Left ventricle myocardium inferior (tissue), 1 donor: ENCODE data around the gene PRKCZ. TPM values are rescaled to one million over a fixed set of nuclear protein-coding genes. Genes with fewer than 3 reads are reported as not detected.

ENCODE experiments used
- DNase-seq: peaks from one replicate; pipeline ENCODE4 v3.0.0-alpha.2; 2020
- H3K27ac ChIP-seq: fragments of 200-600 bp; replicated peaks from 2 replicates; pipeline ENCODE4 v1.8.0; 2021
- H3K27me3 ChIP-seq: fragments of 200-600 bp; 2 replicates; pipeline ENCODE4 v1.8.0; 2021; ENCODE audit warnings: low read depth
- H3K36me3 ChIP-seq: fragments of 200-600 bp; 2 replicates; pipeline ENCODE4 v1.8.0; 2021
- H3K4me1 ChIP-seq: fragments of 200-600 bp; 2 replicates; pipeline ENCODE4 v1.8.0; 2021
- H3K4me3 ChIP-seq: fragments of 200-600 bp; 2 replicates; pipeline ENCODE4 v1.8.0; 2021; ENCODE audit warnings: mild to moderate bottlenecking, moderate library complexity
- H3K9me3 ChIP-seq: fragments of 200-600 bp; replicated peaks from 2 replicates; pipeline ENCODE4 v1.8.0; 2021
- intact Hi-C: fragments of 100-400 bp; cut with micrococcal nuclease; formaldehyde crosslinking; loops from one replicate; pipeline ENCODE4 v1.11.0; 2022
- total RNA-seq: library from RNA; stranded (reverse); fragmentation: NEBNext Ultra II Directional; extraction: Animal tissue kit (Norgen Biotek cat#: 25700); gene quantifications from one replicate; pipeline ENCODE4 v1.2.1, GENCODE V29; 2021
- TF ChIP-seq, protein P1 (sequence below): fragments of 200-600 bp; IDR thresholded peaks from 2 replicates; pipeline ENCODE4 v1.8.0; 2021; ENCODE audit warnings: antibody characterized with exemption, mild to moderate bottlenecking, borderline replicate concordance
- donor health status: DM: no; HTN: yes; CAD: no; lungs with severe emphysema.

The PRKCZ gene
- total RNA-seq, 1 donor from 2014 or later = 19.1 TPM

DNA sequence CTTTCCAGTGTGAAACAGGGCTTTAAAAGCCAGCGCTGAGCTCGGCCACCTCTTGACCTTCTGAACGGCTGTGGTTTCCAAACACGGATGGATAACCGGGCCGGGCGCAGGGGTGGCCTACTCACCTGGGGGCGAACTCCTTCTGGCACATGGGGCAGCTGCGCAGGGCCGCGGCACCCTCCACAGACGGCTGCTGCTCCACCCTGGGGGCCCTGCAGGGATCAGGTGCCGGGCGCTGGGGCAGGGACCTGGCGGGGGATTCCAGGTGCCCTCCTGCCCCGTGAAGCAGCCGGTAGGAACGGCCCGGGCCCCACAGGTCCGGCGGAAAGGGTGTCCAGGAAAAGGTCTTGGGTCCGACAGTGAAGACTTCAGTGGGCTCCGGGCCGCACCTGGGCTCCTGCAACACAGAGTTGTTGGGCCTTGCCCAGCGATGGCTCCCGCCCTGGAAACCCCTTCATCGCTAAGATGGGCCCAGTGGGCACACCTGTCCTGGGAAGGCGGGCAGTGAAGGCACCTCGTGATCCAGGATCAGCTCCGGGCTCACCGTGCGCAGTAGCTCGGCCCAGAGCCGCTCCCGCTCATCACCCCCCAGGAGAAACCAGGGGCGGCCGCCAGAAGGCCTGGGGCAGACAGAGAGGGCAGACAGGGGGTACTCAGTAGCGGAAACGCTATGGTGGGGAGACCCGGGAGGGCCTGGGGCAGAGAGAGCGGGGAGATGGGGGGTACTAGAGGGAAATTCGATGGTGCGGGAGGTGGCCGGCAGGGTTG, 143.5 kb downstream of the PRKCZ start:
- Histone ChIP-seq H3K27me3 (no peaks in the 10 kb centered on the region), H3K27ac (peak overlapping the region; percentile 99), H3K36me3 (no peaks in the 10 kb centered on the region), H3K9me3 (no peaks in the 10 kb centered on the region), H3K4me3 (peak overlapping the region; percentile 86), H3K4me1 (peaks cover 71% of the 10 kb centered on the region)
- no peak for DNase-seq
- intact Hi-C loops = no loop called here
- TF ChIP-seq, protein P1, sequence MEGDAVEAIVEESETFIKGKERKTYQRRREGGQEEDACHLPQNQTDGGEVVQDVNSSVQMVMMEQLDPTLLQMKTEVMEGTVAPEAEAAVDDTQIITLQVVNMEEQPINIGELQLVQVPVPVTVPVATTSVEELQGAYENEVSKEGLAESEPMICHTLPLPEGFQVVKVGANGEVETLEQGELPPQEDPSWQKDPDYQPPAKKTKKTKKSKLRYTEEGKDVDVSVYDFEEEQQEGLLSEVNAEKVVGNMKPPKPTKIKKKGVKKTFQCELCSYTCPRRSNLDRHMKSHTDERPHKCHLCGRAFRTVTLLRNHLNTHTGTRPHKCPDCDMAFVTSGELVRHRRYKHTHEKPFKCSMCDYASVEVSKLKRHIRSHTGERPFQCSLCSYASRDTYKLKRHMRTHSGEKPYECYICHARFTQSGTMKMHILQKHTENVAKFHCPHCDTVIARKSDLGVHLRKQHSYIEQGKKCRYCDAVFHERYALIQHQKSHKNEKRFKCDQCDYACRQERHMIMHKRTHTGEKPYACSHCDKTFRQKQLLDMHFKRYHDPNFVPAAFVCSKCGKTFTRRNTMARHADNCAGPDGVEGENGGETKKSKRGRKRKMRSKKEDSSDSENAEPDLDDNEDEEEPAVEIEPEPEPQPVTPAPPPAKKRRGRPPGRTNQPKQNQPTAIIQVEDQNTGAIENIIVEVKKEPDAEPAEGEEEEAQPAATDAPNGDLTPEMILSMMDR = no peak

GRCh38 chr1:2194319-2194897, 144.2 kb downstream of the PRKCZ start, which contains the start of gene FAAP20:
FAAP20 (minus strand) TSS chr1:2194772; CDS start chr1:2194749, 23 bp downstream.
- intact Hi-C loops = no loop called here

GRCh38 chr1:2194898-2195673, 144.9 kb downstream of the PRKCZ start:
- Histone ChIP-seq H3K9me3 (no peaks in the 10 kb centered on the region), H3K36me3 (no peaks in the 10 kb centered on the region), H3K4me3 (peak overlapping the region; percentile 86), H3K4me1 (peaks cover 73% of the 10 kb centered on the region), H3K27me3 (no peaks in the 10 kb centered on the region), H3K27ac (peak overlapping the region; percentile 99)
- TF ChIP-seq, protein P1 = peak; percentile 96
- peak; percentile 91 for DNase-seq
- intact Hi-C loops = loop anchor here (5.0 kb wide), 1 partner anchor 187 kb away; no protein-coding TSS in a partner anchor

More at GRCh38 chr1:2194319-2194897, 144.2 kb downstream of the PRKCZ start, which contains the start of gene FAAP20:
- TF ChIP-seq, protein P1 = no peak
- Histone ChIP-seq H3K4me3 (peak within 1 kb of the TSS; percentile 86), H3K27ac (peak within 1 kb of the TSS; percentile 99), H3K4me1 (peaks cover 71% of the 10 kb centered on the region), H3K27me3 (no peaks in the 10 kb centered on the region), H3K9me3 (no peaks in the 10 kb centered on the region), H3K36me3 (no peaks in the 10 kb centered on the region)
- peak; percentile 77 for DNase-seq

DNA sequence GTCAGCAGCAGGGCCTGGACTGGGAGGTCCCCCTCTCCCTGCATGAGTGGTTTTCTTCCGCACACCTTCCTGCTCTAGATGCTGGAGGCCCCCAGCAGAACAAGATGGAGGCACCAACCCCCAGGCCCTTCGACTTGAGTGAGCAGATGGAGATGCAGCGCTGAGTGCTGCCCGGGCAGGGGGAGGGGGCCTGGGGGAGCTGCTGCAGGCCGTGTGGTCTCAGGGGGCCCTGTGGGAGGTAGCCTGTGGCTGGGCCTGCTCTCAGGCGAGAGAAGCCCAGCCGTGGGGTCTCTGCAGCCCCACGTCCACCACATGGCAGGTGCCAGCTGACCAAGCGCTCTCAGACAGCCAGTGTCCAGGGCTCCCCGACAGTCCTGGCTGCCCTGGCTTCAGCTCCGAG, 145.6 kb downstream of the PRKCZ start:
- no peak for DNase-seq
- Histone ChIP-seq H3K4me3 (peak overlapping the region; percentile 86), H3K4me1 (peaks cover 73% of the 10 kb centered on the region), H3K36me3 (no peaks in the 10 kb centered on the region), H3K9me3 (no peaks in the 10 kb centered on the region), H3K27me3 (no peaks in the 10 kb centered on the region), H3K27ac (peak overlapping the region; percentile 99)
- intact Hi-C loops = loop anchor here (5.0 kb wide), 1 partner anchor 187 kb away; no protein-coding TSS in a partner anchor
- TF ChIP-seq, protein P1 = no peak

DNA sequence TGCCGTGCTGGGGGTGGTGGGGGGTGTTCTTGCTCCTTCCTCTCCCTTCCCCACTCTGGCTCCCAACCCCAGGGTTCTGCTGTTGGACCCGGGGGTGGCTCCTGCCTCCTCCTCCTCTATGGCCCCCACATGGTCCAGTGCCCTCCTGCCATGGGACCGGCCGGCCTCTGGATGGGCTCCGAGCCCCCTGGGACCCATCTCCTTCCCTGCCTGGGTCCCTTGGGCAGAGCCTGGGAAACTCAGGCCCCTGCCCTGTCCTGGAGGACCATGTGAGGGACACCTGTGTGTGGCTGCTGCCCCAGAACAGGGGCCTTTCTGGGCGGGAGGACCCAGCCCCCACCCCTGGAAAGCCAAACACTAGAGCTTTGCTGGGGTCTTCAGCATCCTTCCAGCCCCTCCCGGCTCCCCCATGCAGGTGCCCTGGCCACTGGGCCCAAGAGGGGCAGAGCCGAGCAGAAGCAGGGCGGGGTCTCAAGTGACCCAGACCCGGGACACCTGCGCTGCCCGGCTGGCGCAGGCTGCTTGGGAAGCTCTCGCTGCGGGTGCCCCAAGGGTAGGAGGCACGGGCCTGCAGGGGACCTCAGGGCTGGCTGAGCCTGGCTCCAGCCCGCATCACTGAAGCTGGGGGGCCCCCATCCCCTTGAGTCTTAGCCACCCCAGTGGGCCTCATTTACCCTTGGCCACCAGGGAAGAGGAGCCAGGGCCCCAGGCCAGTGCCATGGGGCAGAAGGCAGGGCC, 146.9 kb downstream of the PRKCZ start:
- peak overlapping the region; percentile 19 for H3K27ac ChIP-seq
- intact Hi-C loops = loop anchor here (5.0 kb wide), 1 partner anchor 185 kb away; no protein-coding TSS in a partner anchor
- H3K36me3 ChIP-seq = no peaks in the 10 kb centered on the region
- H3K4me3 ChIP-seq = no peak overlapping the region
- H3K9me3 ChIP-seq = no peaks in the 10 kb centered on the region
- H3K4me1 ChIP-seq = peaks cover 66% of the 10 kb centered on the region
- H3K27me3 ChIP-seq = no peaks in the 10 kb centered on the region
- TF ChIP-seq, protein P1 = no peak
- no peak for DNase-seq
